ENCODE data around the gene HTATIP2. TPM values are rescaled to one million over a fixed set of nuclear protein-coding genes. Genes with fewer than 3 reads are reported as not detected.
A peak's percentile ranks its signal among the peaks of the same experiment; 100 is the strongest.

HTATIP2 gene
- total and polyA plus RNA-seq, 2 donors (not counting 3 experiments of a cell fraction or from before 2014, with no cell fraction given) = 37.2 to 57.6 TPM

DNA sequence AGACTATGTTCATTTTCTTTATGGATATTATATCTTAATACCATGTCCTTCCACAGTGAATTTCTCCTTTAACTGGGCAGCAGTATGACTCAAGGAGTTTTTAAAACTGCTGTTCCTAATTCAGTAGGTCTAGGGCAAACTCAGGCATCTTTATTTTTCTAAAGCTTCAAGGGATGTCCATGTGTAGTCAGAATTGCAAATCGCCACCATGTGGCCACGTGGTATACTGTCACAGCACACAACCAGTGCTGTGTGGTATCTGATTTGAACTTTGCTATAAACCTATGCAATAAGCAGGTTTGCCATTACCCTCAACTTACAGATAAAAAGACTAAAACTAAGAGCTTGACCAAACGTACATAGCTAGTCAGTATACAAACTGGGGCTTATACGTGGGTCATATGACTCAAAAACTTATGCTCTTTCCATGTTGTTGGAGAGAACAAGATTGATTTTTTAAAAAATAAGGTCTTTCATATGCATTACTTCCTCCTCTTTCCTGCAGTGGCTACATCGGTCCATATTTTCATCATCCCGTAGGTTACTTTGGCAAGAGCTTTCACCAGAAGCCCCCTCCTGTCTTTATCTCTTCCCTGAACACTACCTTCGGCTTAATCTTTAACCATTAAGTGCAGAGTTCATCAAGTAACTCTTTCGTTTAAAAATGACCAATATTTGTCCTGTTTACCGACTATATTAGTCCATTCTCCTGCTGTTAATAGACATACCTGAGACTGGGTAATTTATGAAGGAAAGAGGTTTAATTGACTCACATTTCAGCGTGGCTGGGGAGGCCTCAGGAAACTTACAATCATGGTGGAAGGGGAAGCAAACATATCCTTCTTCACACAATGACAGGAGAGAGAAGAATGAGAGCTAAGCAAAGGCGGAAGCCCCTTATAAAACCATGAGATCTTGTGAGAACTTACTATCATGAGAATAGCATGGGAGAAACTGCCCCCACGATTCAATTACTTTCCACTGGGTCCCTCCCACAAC is 8.0 kb upstream of the HTATIP2 start:
- Histone ChIP-seq H3K27me3 (ENCODE audit: control insufficient read depth in 2 of 2, insufficient read depth in 2 of 2, low read length in 2 of 2) (peaks cover 2 to 10% of the 10 kb centered on the region in 2 experiments), H3K9ac (replicated peaks; ENCODE audit: extremely low read depth, insufficient read depth, low read length) (no peak overlapping the region), H4K20me1 (replicated peaks; ENCODE audit: control insufficient read depth, extremely low read depth, insufficient read depth, low read length) (no peaks in the 10 kb centered on the region), H3K4me2 (ENCODE audit: insufficient read depth, low read length) (no peak overlapping the region), H3K4me3 (replicated peaks in 1 of 3; ENCODE audit: insufficient read depth in 1 of 3, low read depth in 1 of 3, low read length in 3 of 3) (no peak overlapping the region), H3K27ac (ENCODE audit: insufficient read depth, low read depth, low read length) (no peak overlapping the region), H3K79me2 (ENCODE audit: control insufficient read depth, insufficient read depth, low read length) (no peaks in the 10 kb centered on the region), H2AFZ (ENCODE audit: low read depth, low read length) (no peak overlapping the region), H3K9me1 (replicated peaks; ENCODE audit: control insufficient read depth, extremely low read depth, insufficient read depth, low read length) (no peaks in the 10 kb centered on the region), H3K9me3 (replicated peaks; ENCODE audit: control insufficient read depth, insufficient read depth, low read length) (no peaks in the 10 kb centered on the region), H3K4me1 (ENCODE audit: control insufficient read depth, extremely low read depth, insufficient read depth, low read length) (peaks cover 6% of the 10 kb centered on the region), H3K36me3 (ENCODE audit: control insufficient read depth in 2 of 2, extremely low read depth in 1 of 2, insufficient read depth in 2 of 2, low read length in 2 of 2) (no peaks in the 10 kb centered on the region)
- dilution Hi-C loops (cut with MboI; ENCODE audit: extremely low pct_ligation_motif_present, low sequenced_read_pairs) (no loop called here), intact Hi-C loops (cut with micrococcal nuclease) (loop anchor here (1.0 to 10.0 kb wide), 4 partner anchors 111 to 791 kb away; no protein-coding TSS in a partner anchor)
- POLR2A ChIA-PET = no interaction called here
- TF ChIP-seq EZH2 (IDR thresholded peaks at IDR 0.05; ENCODE audit: borderline replicate concordance, low read depth, low read length, severe bottlenecking) (no peak), FOS (IDR thresholded peaks at IDR 0.05; ENCODE audit: borderline replicate concordance, insufficient read depth, low read length) (no peak), GATA2 (IDR thresholded peaks at IDR 0.05; ENCODE audit: insufficient read depth, insufficient read length, low read depth, low read length) (no peak), POLR2A (IDR thresholded peaks at IDR 0.05; ENCODE audit: low read depth, low read length) (no peak), MYC (IDR thresholded peaks at IDR 0.05; ENCODE audit: low read depth, low read length) (no peak), JUN (IDR thresholded peaks at IDR 0.05; ENCODE audit: borderline replicate concordance, insufficient read depth, insufficient read length, low read depth) (no peak), POLR2AphosphoS5 (IDR thresholded peaks at IDR 0.05; ENCODE audit: insufficient read depth, low read depth, low read length) (no peak)
- TF ChIP-seq, protein P1, sequence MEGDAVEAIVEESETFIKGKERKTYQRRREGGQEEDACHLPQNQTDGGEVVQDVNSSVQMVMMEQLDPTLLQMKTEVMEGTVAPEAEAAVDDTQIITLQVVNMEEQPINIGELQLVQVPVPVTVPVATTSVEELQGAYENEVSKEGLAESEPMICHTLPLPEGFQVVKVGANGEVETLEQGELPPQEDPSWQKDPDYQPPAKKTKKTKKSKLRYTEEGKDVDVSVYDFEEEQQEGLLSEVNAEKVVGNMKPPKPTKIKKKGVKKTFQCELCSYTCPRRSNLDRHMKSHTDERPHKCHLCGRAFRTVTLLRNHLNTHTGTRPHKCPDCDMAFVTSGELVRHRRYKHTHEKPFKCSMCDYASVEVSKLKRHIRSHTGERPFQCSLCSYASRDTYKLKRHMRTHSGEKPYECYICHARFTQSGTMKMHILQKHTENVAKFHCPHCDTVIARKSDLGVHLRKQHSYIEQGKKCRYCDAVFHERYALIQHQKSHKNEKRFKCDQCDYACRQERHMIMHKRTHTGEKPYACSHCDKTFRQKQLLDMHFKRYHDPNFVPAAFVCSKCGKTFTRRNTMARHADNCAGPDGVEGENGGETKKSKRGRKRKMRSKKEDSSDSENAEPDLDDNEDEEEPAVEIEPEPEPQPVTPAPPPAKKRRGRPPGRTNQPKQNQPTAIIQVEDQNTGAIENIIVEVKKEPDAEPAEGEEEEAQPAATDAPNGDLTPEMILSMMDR (IDR thresholded peaks at IDR 0.05; ENCODE audit: extremely low read depth in 1 of 2, insufficient read depth in 1 of 2, low read depth in 1 of 2, low read length in 2 of 2) = peak; percentile 47 to 68
- TF ChIP-seq, protein P2, sequence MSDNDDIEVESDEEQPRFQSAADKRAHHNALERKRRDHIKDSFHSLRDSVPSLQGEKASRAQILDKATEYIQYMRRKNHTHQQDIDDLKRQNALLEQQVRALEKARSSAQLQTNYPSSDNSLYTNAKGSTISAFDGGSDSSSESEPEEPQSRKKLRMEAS (IDR thresholded peaks at IDR 0.05; ENCODE audit: insufficient read depth, insufficient read length) = peak; percentile 41
- CTCF ChIA-PET = interaction anchor here (0.6 to 6.1 kb wide), 17 partner anchors 10 to 798 kb away, joined by 3 to 137 read pairs (median 5); no protein-coding TSS in a partner anchor
- FAIRE-seq (peak; percentile 76), DNase-seq (ENCODE audit: low read depth, low spot score) (peak; percentile 64)
- BruUV-seq (replicated peaks) = no TSS peak

Data from endothelial cell of umbilical vein (primary cell).